Calu3 (cell line): ENCODE results near the gene CCDC184. TPM values are rescaled to one million over a fixed set of nuclear protein-coding genes. Genes with fewer than 3 reads are reported as not detected.
A peak's percentile ranks its signal among the peaks of the same experiment; 100 is the strongest.
"Not testable (repeated sequence)": the region's sequence is repeated elsewhere in the genome, so short reads cannot be mapped to it uniquely, and the experiment has no call there.

Source experiments
- BruUV-seq: library from RNA; stranded (reverse); fragments of 400-500 nt; replicated peaks from 2 replicates; lab custom pipeline; 2021; lab: Mats Ljungman, UMichigan
- CTCF ChIA-PET: fragments of 300-600 bp; sonication (Branson Sonifier 250); formaldehyde crosslinking; loops from one replicate; lab custom pipeline; 2022; ENCODE audit warnings: antibody characterized with exemption; lab: Charles Lee
- DNase-seq: peaks from one replicate; pipeline ENCODE4 v3.0.0; 2022
- H3K27ac Mint-ChIP-seq: one replicate; pipeline ENCODE4 v1.8.0; 2022; ENCODE audit warnings: mixed read lengths; ENCODE audit not compliant: unreplicated experiment
- H3K27me3 Mint-ChIP-seq: one replicate; pipeline ENCODE4 v1.8.0; 2022; ENCODE audit warnings: mixed read lengths; ENCODE audit not compliant: unreplicated experiment
- H3K36me3 Mint-ChIP-seq: one replicate; pipeline ENCODE4 v1.8.0; 2022; ENCODE audit warnings: mild to moderate bottlenecking, moderate library complexity, mixed read lengths; ENCODE audit not compliant: insufficient read depth, unreplicated experiment
- H3K4me1 Mint-ChIP-seq: one replicate; pipeline ENCODE4 v1.8.0; 2022; ENCODE audit warnings: mild to moderate bottlenecking, low read depth, mixed read lengths; ENCODE audit not compliant: unreplicated experiment
- H3K4me3 Mint-ChIP-seq: one replicate; pipeline ENCODE4 v1.8.0; 2022; ENCODE audit warnings: mild to moderate bottlenecking, low read depth, moderate library complexity, mixed read lengths; ENCODE audit not compliant: unreplicated experiment
- H3K9me3 Mint-ChIP-seq: one replicate; pipeline ENCODE4 v1.8.0; 2022; ENCODE audit warnings: low read depth, mixed read lengths; ENCODE audit not compliant: unreplicated experiment
- intact Hi-C: fragments of 100-400 bp; cut with micrococcal nuclease; formaldehyde crosslinking; loops from one replicate; pipeline ENCODE4 v1.10.0; 2022; ENCODE audit not compliant: unreplicated experiment
- total RNA-seq: library from RNA; stranded (reverse); gene quantifications from 2 replicates; pipeline ENCODE4 v1.2.3, GENCODE V29; 2022
- TF ChIP-seq, protein P1 (sequence below): fragments of 200-600 bp; IDR thresholded peaks from one replicate; pipeline ENCODE4 v1.8.0; 2022; ENCODE audit warnings: antibody characterized with exemption; ENCODE audit not compliant: unreplicated experiment

Gene CCDC184
- total RNA-seq, 1 experiment from 2014 or later, result 0.45 TPM

DNA sequence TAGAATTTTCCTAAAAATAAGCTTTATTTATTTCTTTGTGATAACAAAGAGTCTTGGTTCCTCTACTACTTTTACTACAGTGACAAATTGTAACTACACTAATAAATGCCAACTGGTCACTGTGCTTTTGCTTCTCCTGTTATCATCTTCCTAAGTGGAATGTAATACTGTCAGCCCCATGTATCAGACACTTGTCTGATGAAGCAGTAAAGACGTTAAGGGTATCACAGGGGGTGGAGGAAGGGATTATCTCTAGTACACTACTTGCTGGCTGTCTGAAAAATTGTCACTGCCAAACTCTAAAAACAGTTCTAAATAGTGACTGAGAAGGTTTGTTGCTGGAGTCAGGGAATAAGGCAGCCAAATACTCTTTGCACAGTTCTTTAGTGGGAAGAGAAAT lies 37.5 kb upstream of the CCDC184 start:
- no peaks in the 10 kb centered on the region for H3K27me3 Mint-ChIP-seq
- CTCF ChIA-PET, result no interaction called here
- no peaks in the 10 kb centered on the region for H3K36me3 Mint-ChIP-seq
- no TSS peak for BruUV-seq
- H3K27ac Mint-ChIP-seq, result no peak overlapping the region
- TF ChIP-seq, protein P1, sequence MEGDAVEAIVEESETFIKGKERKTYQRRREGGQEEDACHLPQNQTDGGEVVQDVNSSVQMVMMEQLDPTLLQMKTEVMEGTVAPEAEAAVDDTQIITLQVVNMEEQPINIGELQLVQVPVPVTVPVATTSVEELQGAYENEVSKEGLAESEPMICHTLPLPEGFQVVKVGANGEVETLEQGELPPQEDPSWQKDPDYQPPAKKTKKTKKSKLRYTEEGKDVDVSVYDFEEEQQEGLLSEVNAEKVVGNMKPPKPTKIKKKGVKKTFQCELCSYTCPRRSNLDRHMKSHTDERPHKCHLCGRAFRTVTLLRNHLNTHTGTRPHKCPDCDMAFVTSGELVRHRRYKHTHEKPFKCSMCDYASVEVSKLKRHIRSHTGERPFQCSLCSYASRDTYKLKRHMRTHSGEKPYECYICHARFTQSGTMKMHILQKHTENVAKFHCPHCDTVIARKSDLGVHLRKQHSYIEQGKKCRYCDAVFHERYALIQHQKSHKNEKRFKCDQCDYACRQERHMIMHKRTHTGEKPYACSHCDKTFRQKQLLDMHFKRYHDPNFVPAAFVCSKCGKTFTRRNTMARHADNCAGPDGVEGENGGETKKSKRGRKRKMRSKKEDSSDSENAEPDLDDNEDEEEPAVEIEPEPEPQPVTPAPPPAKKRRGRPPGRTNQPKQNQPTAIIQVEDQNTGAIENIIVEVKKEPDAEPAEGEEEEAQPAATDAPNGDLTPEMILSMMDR, result no peak
- no peak overlapping the region for H3K4me3 Mint-ChIP-seq
- intact Hi-C loops, result no loop called here
- H3K4me1 Mint-ChIP-seq, result no peaks in the 10 kb centered on the region
- no peak for DNase-seq
- no peaks in the 10 kb centered on the region for H3K9me3 Mint-ChIP-seq

DNA sequence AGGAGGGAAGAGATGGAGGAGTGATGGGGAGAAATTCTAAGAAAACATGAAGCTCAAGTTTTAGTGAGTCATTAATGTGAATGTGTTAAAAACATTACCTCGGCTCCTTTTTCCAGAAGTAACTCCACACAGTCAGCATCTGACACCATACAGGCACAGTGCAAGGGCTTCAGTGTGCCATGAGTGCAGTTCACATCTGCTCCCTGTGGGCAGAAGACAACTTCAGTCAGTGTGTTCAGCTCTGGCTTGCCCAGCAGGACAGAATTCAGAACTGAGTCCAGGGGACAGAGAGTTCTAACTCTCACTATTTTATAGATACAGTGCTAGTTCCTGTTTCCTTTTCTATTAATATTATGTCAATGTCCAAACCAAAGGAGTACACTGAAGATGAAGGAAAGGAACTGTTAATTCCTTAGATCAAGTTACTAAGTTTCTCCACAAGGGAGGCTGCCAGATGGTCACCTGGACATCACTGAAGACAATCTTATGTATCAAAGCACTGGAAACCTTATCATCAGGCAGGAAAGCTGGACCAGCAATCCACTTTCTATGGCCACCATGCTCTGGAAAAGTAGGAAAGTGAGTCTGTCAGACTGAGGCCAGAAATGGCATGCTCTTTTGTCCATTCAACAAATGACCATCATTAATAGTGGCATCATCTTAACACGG lies 32.2 kb upstream of the CCDC184 start:
- no peaks in the 10 kb centered on the region for H3K4me1 Mint-ChIP-seq
- CTCF ChIA-PET, result no interaction called here
- TF ChIP-seq, protein P1, result no peak
- H3K4me3 Mint-ChIP-seq, result no peak overlapping the region
- BruUV-seq, result no TSS peak
- H3K9me3 Mint-ChIP-seq, result no peaks in the 10 kb centered on the region
- DNase-seq, result no peak
- no peak overlapping the region for H3K27ac Mint-ChIP-seq
- H3K27me3 Mint-ChIP-seq, result no peaks in the 10 kb centered on the region
- H3K36me3 Mint-ChIP-seq, result peaks cover 1% of the 10 kb centered on the region
- intact Hi-C loops, result no loop called here

DNA sequence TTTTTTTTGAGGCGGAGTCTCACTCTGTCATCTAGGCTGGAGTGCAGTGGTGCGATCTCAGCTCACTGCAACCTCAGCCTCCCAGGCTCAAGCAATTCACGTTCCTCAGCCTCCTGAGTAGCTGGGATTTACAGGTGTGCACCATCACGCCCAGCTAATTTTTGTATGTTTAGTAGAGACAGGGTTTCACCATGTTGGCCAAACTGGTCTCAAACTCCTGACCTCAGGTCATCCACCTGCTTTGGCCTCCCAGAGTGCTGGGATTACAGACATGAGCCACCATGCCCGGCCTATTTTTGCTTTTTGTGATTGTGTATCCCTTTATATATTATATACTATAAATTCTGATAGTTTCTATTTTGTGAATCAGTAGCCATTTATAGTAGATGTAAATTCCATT lies 27.7 kb upstream of the CCDC184 start:
- H3K27ac Mint-ChIP-seq, H3K4me1 Mint-ChIP-seq, CTCF ChIA-PET, intact Hi-C loops, H3K4me3 Mint-ChIP-seq, H3K9me3 Mint-ChIP-seq, H3K27me3 Mint-ChIP-seq, DNase-seq, BruUV-seq: not testable (repeated sequence)
- peaks cover 20% of the 10 kb centered on the region for H3K36me3 Mint-ChIP-seq

DNA sequence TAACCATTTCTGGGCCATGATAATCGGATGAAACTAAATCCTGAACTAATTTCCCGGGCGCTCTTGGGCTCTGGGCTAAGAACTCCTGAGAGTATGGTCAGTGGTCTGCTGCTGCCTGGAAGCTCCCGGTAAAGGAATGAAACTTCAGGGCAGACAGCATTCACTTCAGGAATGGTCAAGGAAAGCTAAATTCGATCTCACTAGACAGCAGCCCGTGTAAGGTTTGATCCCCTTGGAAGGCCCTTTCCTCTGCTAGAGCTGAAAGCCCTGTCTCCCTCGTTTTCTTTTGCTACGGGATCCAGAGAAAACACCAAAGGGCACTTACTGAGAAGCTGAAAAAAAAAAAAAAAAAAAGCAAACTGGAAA lies 26.8 kb upstream of the CCDC184 start:
- TF ChIP-seq, protein P1, result no peak
- CTCF ChIA-PET, result interaction anchor here (0.6 to 0.7 kb wide), 2 partner anchors 9 to 207 kb away, joined by 4 to 8 read pairs; no protein-coding TSS in a partner anchor
- Mint-ChIP-seq H3K27me3 (peaks cover 11% of the 10 kb centered on the region), H3K4me1 (no peaks in the 10 kb centered on the region), H3K4me3 (peak overlapping the region; percentile 81), H3K36me3 (peaks cover 20% of the 10 kb centered on the region), H3K9me3 (no peaks in the 10 kb centered on the region), H3K27ac (peak overlapping the region; percentile 75)
- intact Hi-C loops, result no loop called here
- TSS peak; percentile 38 for BruUV-seq
- DNase-seq, result no peak
